Gastroesophageal sphincter (tissue), 4 donors: ENCODE measurements around the gene RTN1. TPM values are rescaled to one million over a fixed set of nuclear protein-coding genes. Genes with fewer than 3 reads are reported as not detected.

Experiments used
- ATAC-seq: fragments of 150-250 bp; one replicate; pipeline ENCODE4 v1.9.1; 2016; ENCODE audit warnings: mild to moderate bottlenecking, moderate library complexity
- H3K27ac ChIP-seq, 4 donors: fragments of 200-600 bp; sonication (generic) in 3 of 4; 1 replicate in 3 of 4; 2 replicates in 1 of 4; pipeline ENCODE4 v1.5.1; 2016 to 2019
- H3K27me3 ChIP-seq: fragments of 200-600 bp; sonication (generic); one replicate; pipeline ENCODE4 v1.5.1; 2019
- H3K36me3 ChIP-seq, 2 donors: fragments of 200-600 bp; sonication (generic); one replicate each; pipeline ENCODE4 v1.5.1; 2019; ENCODE audit warnings: control low read depth in 1 of 2
- H3K4me1 ChIP-seq, 3 donors: fragments of 200-600 bp; sonication (generic); 1 replicate in 2 of 3; 2 replicates in 1 of 3; pipeline ENCODE4 v1.5.1; 2016 to 2019; ENCODE audit warnings: control low read depth in 2 of 3
- H3K4me3 ChIP-seq, 2 donors: fragments of 200-600 bp; sonication (generic); one replicate each; pipeline ENCODE4 v1.5.1; 2019; ENCODE audit warnings: mild to moderate bottlenecking in 1 of 2, moderate library complexity in 1 of 2
- H3K9me3 ChIP-seq, 3 donors: fragments of 200-600 bp; sonication (generic); one replicate each; pipeline ENCODE4 v1.5.1; 2017 to 2019; ENCODE audit warnings: control low read depth in 2 of 3
- CTCF ChIP-seq, 4 experiments: fragments of 200-600 bp in 2 of 4; fragments of 450-650 bp in 2 of 4; sonication (generic) in 1 of 4; IDR thresholded peaks; one replicate each; pipeline ENCODE4 v1.5.1; 2017 to 2019; ENCODE audit warnings: antibody characterized with exemption in 4 of 4, mild to moderate bottlenecking in 2 of 4, moderate library complexity in 2 of 4
- EP300 ChIP-seq: sonication (generic); formaldehyde crosslinking; IDR thresholded peaks from one replicate; pipeline ENCODE4 v1.6.1; 2017; ENCODE audit warnings: antibody characterized with exemption, mild to moderate bottlenecking
- POLR2A ChIP-seq, 2 donors: fragments of 450-650 bp; IDR thresholded peaks; one replicate each; pipeline ENCODE4 v1.6.1; 2017; ENCODE audit warnings: antibody characterized with exemption in 2 of 2, mild to moderate bottlenecking in 2 of 2, moderate library complexity in 1 of 2
- POLR2AphosphoS5 ChIP-seq: sonication (generic); formaldehyde crosslinking; IDR thresholded peaks from one replicate; pipeline ENCODE4 v1.6.1; 2017; ENCODE audit warnings: antibody characterized with exemption
- WGBS, 2 donors: methylation state at CpG; one replicate each; pipeline ENCODE4 v1.1.5; 2018; ENCODE audit warnings: low coverage in 1 of 2; 5-methylcytosine and 5-hydroxymethylcytosine counted together
- total RNA-seq, 4 donors: library from RNA; depleted of rRNA; stranded (reverse); fragments of >200 nt; gene quantifications; one replicate each; pipeline ENCODE4 v1.1.0, GENCODE V29; 2016

RTN1 gene
- total RNA-seq, 4 donors from 2014 or later: 1.4 to 6.9 (median 6.5) TPM

GRCh38 chr14:59913187-59913586 is 42.6 kb upstream of the RTN1 start:
- 86% methylated on average over 1 of the region's 1 CpG; no CpG with 5 or more reads in 1 of the 2 donors for WGBS, 2 donors

GRCh38 chr14:59912443-59912842 is 41.9 kb upstream of the RTN1 start:
- peaks cover 25% of the 10 kb centered on the region for H3K27me3 ChIP-seq
- H3K4me3 ChIP-seq: no peak overlapping the region
- ATAC-seq: no peak
- no peaks in the 10 kb centered on the region for H3K4me1 ChIP-seq
- 73 to 100% methylated on average over 2 of the region's 2 CpGs for WGBS, 2 donors
- H3K36me3 ChIP-seq: no peaks in the 10 kb centered on the region
- H3K9me3 ChIP-seq: no peaks in the 10 kb centered on the region
- no peak overlapping the region for H3K27ac ChIP-seq
- no peak for TF ChIP-seq POLR2A (IDR thresholded peaks at IDR 0.05)
- TF ChIP-seq POLR2AphosphoS5: no peak
- no peak for TF ChIP-seq EP300
- no peak for TF ChIP-seq CTCF (IDR thresholded peaks at IDR 0.05)

More at GRCh38 chr14:59913187-59913586, 42.6 kb upstream of the RTN1 start:
- no peaks in the 10 kb centered on the region for H3K9me3 ChIP-seq
- no peak for TF ChIP-seq EP300
- TF ChIP-seq POLR2A (IDR thresholded peaks at IDR 0.05): no peak
- no peak for TF ChIP-seq CTCF (IDR thresholded peaks at IDR 0.05)
- no peak for TF ChIP-seq POLR2AphosphoS5
- no peak overlapping the region for H3K4me3 ChIP-seq
- H3K36me3 ChIP-seq: no peaks in the 10 kb centered on the region
- no peak overlapping the region for H3K27ac ChIP-seq
- H3K4me1 ChIP-seq: no peaks in the 10 kb centered on the region
- no peak for ATAC-seq
- H3K27me3 ChIP-seq: peaks cover 31% of the 10 kb centered on the region

GRCh38 chr14:59905188-59905587 is 34.6 kb upstream of the RTN1 start:
- Histone ChIP-seq H3K9me3 (no peaks in the 10 kb centered on the region), H3K27me3 (peaks cover 3% of the 10 kb centered on the region), H3K4me1 (no peaks in the 10 kb centered on the region), H3K36me3 (no peaks in the 10 kb centered on the region), H3K4me3 (no peak overlapping the region), H3K27ac (no peak overlapping the region)
- TF ChIP-seq POLR2A (IDR thresholded peaks at IDR 0.05) (no peak), POLR2AphosphoS5 (no peak), CTCF (IDR thresholded peaks at IDR 0.05) (no peak), EP300 (no peak)
- WGBS, 2 donors: 55 to 79% methylated on average over 2 of the region's 2 CpGs
- ATAC-seq: no peak

GRCh38 chr14:59904184-59904583 is 33.6 kb upstream of the RTN1 start:
- no peaks in the 10 kb centered on the region for H3K9me3 ChIP-seq
- WGBS, 2 donors: 55 to 58% methylated on average over 2 of the region's 2 CpGs
- H3K4me3 ChIP-seq: no peak overlapping the region
- no peak for ATAC-seq
- TF ChIP-seq POLR2AphosphoS5 (no peak), EP300 (no peak), POLR2A (IDR thresholded peaks at IDR 0.05) (no peak), CTCF (IDR thresholded peaks at IDR 0.05) (no peak)
- no peaks in the 10 kb centered on the region for H3K36me3 ChIP-seq
- no peak overlapping the region for H3K27ac ChIP-seq
- H3K4me1 ChIP-seq: no peaks in the 10 kb centered on the region
- H3K27me3 ChIP-seq: peaks cover 3% of the 10 kb centered on the region

- H3K9me3 ChIP-seq: no peaks in the 10 kb centered on the region
- H3K27ac ChIP-seq: no peak overlapping the region
- TF ChIP-seq EP300 (no peak), POLR2AphosphoS5 (no peak), POLR2A (IDR thresholded peaks at IDR 0.05) (no peak), CTCF (IDR thresholded peaks at IDR 0.05) (no peak)
- H3K4me3 ChIP-seq: no peak overlapping the region
- no peaks in the 10 kb centered on the region for H3K27me3 ChIP-seq
- no peaks in the 10 kb centered on the region for H3K36me3 ChIP-seq
- H3K4me1 ChIP-seq: no peaks in the 10 kb centered on the region
- ATAC-seq: no peak
- 73 to 89% methylated on average over 3 of the region's 3 CpGs for WGBS, 2 donors
Observed at GRCh38 chr14:59900556-59900955, 30.0 kb upstream of the RTN1 start.
